Duodenal mucosa (tissue), 2 donors: ENCODE data around the gene FOXJ3.

Experiments
- H3K27ac ChIP-seq: one replicate; pipeline ENCODE4 v1.7.0; 2013; ENCODE audit warnings: low read depth, low read length
- H3K27me3 ChIP-seq, 2 donors: one replicate each; pipeline ENCODE4 v1.7.0; 2013; ENCODE audit warnings: low read length in 2 of 2, control low read depth in 1 of 2; ENCODE audit not compliant: insufficient read depth in 2 of 2, control insufficient read depth in 1 of 2
- H3K36me3 ChIP-seq, 2 donors: one replicate each; pipeline ENCODE4 v1.7.0; 2013; ENCODE audit warnings: low read length in 2 of 2, control low read depth in 1 of 2; ENCODE audit not compliant: insufficient read depth in 2 of 2, control insufficient read depth in 1 of 2
- H3K4me1 ChIP-seq, 2 donors: one replicate each; pipeline ENCODE4 v1.7.0; 2013; ENCODE audit warnings: low read length in 2 of 2, control low read depth in 1 of 2; ENCODE audit not compliant: insufficient read depth in 2 of 2, control insufficient read depth in 1 of 2
- H3K4me3 ChIP-seq, 2 donors: one replicate each; pipeline ENCODE4 v1.7.0; 2013; ENCODE audit warnings: low read length in 2 of 2, low read depth in 1 of 2
- H3K9ac ChIP-seq, 2 donors: one replicate each; pipeline ENCODE4 v1.7.0; 2013; ENCODE audit warnings: low read length in 2 of 2, low read depth in 1 of 2
- H3K9me3 ChIP-seq, 2 donors: one replicate each; pipeline ENCODE4 v1.7.0; 2013; ENCODE audit warnings: low read length in 2 of 2, control low read depth in 1 of 2; ENCODE audit not compliant: control insufficient read depth in 1 of 2

FOXJ3 gene

DNA sequence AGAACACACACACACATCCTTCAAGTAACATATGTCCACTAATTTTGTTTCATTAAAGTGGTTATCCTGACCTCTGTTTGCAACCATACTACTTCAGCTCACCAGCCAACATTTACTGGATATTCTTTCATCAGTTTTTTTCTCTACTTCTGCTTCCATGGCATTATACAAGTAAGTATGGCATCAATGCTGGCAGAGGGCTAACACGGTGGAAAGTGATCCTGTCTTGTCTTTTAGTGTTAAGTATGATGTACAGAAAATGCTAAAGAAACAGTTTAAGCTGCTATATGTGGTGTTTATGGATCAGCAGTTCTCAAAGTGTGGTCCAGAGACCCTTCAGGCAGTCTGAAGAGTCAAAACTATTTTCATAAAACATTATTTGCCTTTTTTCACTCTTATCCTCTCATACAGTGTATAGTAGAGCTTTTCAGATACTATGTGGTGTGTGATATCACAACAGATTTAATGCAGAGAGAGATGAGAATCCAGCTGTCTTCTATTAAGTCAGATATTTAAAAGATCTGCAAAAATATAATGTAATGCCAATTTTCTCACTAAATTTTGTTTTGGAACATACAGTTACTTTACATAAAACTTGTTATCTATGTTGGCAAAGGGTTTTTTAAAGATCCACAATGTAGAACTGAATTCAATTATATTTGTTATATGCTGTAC lies 46.6 kb downstream of the FOXJ3 start:
- no peak overlapping the region for H3K4me3 ChIP-seq
- H3K27ac ChIP-seq, result no peak overlapping the region
- H3K9ac ChIP-seq, result no peak overlapping the region
- no peaks in the 10 kb centered on the region for H3K9me3 ChIP-seq
- no peaks in the 10 kb centered on the region for H3K4me1 ChIP-seq
- no peaks in the 10 kb centered on the region for H3K36me3 ChIP-seq
- H3K27me3 ChIP-seq, result no peaks in the 10 kb centered on the region

DNA sequence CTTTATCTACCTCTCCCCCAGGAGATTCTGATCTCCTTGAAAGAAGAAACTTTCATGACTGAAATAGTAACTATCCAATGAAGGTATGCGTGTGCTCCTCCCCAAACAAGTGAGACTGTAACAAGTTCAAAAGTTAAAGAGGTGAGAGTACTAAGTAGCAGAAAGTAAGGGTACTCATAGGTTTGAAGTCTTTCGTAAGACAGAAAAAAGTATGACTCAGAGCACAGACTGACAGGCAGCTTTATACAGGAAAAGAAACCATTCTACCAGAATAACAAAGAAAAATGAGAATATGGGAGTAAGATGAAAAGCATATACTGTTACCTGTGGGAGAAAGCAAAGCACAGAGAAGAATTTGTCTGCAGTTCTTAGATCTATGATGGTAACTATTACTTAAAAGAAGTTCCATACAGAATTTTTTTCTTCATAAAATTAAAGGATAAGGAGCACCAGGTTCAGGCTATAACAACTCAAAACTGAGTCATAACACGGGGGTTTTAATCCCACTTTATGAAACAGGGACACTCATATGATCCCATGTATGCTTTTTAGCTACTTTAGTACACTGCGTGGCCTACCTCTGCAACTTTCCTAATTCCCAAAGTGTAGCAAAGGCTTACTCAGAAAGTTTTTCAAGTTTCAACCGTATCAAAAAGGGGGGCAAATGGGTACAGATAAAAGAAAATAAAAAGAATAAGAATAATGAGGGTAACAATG lies 52.0 kb downstream of the FOXJ3 start:
- peaks cover 0 to 4% of the 10 kb centered on the region in 2 donors for H3K36me3 ChIP-seq
- no peak overlapping the region for H3K27ac ChIP-seq
- H3K9me3 ChIP-seq, result no peaks in the 10 kb centered on the region
- H3K4me1 ChIP-seq, result no peaks in the 10 kb centered on the region
- no peak overlapping the region for H3K9ac ChIP-seq
- H3K4me3 ChIP-seq, result no peak overlapping the region
- H3K27me3 ChIP-seq, result no peaks in the 10 kb centered on the region

DNA sequence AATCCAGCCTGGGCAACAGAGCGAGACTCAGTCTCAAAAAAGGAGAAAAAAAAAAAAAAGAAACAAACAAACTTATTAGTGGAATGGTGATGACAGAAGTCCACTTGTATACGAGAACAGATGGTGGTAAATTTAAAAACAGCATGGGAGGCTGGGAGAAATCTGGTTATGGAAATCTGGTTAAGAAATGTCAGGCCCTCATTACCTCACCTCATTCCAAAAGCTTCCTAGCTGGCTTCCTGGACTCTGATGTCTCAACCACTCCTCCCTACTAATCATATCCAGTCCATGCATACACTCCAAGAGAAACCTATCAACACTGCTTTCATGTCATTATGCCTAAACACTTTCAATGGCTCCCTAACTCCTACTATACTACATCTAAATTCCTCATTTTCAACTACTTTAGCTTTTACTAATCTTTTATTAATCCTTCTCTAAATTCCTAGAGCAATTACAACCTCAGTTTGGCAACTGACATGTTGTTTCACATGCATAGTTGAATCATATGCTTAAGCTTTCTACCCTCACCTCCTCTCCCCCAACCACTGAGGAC lies 52.9 kb downstream of the FOXJ3 start:
- Histone ChIP-seq H3K9me3 (no peaks in the 10 kb centered on the region), H3K27me3 (no peaks in the 10 kb centered on the region), H3K27ac (no peak overlapping the region), H3K4me1 (no peaks in the 10 kb centered on the region), H3K9ac (no peak overlapping the region), H3K4me3 (no peak overlapping the region), H3K36me3 (peaks cover 0 to 7% of the 10 kb centered on the region in 2 donors)

DNA sequence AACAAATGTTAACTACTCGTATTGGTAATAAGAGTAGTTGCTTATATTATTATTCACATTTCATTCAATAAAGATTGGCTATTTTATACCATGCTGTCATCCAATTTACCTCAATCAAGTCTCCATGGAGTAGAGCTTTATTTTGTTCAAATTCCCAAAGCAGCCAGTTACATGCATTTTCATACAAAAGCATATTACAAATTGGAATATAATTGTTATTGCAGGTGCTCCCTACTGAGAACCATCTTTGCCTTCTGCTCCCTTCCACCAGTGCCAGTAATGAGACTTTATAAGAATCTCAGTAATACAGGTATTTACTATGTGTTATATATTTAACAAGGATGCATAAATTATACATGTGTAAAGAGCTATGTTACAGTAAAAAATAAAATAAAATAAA lies 54.2 kb downstream of the FOXJ3 start:
- Histone ChIP-seq H3K27me3 (no peaks in the 10 kb centered on the region), H3K4me1 (no peaks in the 10 kb centered on the region), H3K36me3 (peaks cover 0 to 7% of the 10 kb centered on the region in 2 donors), H3K9ac (no peak overlapping the region), H3K9me3 (no peaks in the 10 kb centered on the region), H3K27ac (no peak overlapping the region), H3K4me3 (no peak overlapping the region)

DNA sequence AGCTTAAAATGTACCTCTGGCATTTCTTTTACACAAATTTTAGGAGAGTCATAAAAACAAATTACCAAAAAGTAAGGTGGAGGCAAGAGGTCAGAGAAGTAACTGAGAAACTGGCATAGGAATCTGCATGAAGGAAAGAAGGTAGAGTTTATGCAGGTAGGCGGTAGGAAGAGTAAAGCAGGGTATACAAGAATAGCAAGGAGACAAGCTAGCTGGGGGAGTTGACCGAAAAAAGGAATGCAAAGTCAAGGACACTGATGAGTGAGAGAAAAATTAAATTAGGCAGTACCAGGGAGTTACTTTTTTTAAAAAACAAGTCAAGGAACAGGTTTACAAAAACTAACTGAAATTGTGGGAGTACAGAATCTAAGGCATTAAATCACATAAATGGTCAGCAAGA lies 56.0 kb downstream of the FOXJ3 start:
- Histone ChIP-seq H3K9me3 (no peaks in the 10 kb centered on the region), H3K27ac (no peak overlapping the region), H3K4me1 (no peaks in the 10 kb centered on the region), H3K4me3 (no peak overlapping the region), H3K36me3 (peaks cover 0 to 13% of the 10 kb centered on the region in 2 donors), H3K9ac (no peak overlapping the region), H3K27me3 (no peaks in the 10 kb centered on the region)

DNA sequence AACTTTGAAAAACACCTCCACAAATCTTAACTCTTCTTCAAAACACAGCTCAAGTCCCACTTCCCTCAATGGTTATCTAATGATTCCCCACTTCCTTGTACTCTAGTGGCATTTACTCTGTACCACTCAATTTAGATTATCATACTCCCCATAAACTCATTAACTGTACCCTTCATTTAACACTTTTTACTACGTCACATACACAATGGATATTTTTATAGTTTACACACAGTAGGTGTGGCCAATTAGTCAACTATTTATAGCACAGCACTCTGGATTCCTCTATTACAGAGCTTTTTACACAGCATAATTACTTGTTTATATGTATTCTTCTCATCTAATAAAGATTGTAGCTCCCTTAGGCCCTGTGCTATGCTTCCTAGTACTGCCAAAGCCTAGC lies 62.1 kb downstream of the FOXJ3 start:
- Histone ChIP-seq H3K27ac (no peak overlapping the region), H3K9me3 (no peaks in the 10 kb centered on the region), H3K4me1 (peaks cover 0 to 8% of the 10 kb centered on the region in 2 donors), H3K36me3 (peaks cover 0 to 8% of the 10 kb centered on the region in 2 donors), H3K9ac (no peak overlapping the region), H3K27me3 (no peaks in the 10 kb centered on the region), H3K4me3 (no peak overlapping the region)

DNA sequence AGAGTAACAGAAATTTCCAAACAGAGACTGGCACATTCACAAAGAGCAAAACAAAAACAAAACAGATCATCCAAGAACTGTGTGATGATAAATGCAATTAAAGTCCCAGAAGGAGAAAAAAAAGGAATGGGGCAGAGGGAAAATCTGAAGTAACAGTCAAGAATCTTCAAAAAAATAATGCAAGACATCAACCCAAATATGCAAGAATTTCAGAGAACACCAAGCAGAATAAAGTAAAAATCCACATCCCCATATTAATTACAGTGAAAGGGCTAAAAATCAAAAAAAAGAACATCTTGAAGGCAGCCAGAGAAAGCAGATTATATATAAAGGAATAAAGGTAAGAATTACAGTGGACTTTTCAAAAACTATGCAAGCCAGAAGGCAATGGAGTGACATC lies 67.1 kb downstream of the FOXJ3 start:
- Histone ChIP-seq H3K27me3 (no peaks in the 10 kb centered on the region), H3K4me3 (no peak overlapping the region), H3K27ac (no peak overlapping the region), H3K36me3 (peaks cover 0 to 12% of the 10 kb centered on the region in 2 donors), H3K9me3 (no peaks in the 10 kb centered on the region), H3K9ac (no peak overlapping the region), H3K4me1 (peaks cover 0 to 4% of the 10 kb centered on the region in 2 donors)

DNA sequence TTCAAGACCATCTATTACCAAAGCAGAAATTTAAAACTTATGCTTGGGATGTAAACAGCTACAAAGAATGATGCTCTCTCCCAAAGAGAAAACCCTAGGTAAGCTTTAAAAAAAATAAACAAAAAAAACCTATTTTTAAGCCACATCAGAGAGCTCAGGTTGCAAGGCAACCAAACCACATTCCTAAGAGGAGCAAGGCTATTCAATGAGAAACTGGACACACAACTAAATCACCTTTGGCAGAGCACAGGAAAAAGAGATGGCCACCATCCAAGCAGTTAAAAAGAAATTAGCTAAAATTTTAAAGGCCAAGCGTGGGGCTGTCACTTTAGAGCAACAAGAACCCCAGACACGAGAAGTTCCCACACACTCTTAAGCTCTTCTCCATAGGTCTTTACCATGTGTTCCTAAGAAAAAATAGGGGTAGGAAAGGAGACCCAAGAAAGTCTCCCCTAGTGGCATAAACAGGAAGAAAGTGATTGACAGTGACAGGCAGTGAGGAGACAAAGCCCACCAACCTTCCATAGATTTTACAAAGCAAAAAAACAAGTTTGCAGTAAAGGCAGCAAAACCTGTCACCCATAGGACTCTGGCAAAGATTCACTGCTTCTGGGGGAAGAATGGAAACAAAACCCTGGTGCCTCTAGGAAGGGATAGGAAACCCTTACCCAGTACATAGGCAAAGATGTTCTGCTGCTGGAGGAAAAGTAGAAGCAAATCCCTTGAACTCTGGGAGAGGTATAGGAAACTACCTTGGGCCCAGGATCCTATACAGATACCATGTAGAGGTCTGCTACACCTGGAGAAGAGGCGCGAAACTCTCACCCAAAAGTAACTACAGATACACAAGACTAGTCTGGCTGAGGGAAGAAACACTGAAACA lies 68.5 kb downstream of the FOXJ3 start:
- no peaks in the 10 kb centered on the region for H3K9me3 ChIP-seq
- no peak overlapping the region for H3K27ac ChIP-seq
- peaks cover 3 to 12% of the 10 kb centered on the region in 2 donors for H3K36me3 ChIP-seq
- no peaks in the 10 kb centered on the region for H3K27me3 ChIP-seq
- H3K4me3 ChIP-seq, result no peak overlapping the region
- H3K9ac ChIP-seq, result no peak overlapping the region
- H3K4me1 ChIP-seq, result no peaks in the 10 kb centered on the region

DNA sequence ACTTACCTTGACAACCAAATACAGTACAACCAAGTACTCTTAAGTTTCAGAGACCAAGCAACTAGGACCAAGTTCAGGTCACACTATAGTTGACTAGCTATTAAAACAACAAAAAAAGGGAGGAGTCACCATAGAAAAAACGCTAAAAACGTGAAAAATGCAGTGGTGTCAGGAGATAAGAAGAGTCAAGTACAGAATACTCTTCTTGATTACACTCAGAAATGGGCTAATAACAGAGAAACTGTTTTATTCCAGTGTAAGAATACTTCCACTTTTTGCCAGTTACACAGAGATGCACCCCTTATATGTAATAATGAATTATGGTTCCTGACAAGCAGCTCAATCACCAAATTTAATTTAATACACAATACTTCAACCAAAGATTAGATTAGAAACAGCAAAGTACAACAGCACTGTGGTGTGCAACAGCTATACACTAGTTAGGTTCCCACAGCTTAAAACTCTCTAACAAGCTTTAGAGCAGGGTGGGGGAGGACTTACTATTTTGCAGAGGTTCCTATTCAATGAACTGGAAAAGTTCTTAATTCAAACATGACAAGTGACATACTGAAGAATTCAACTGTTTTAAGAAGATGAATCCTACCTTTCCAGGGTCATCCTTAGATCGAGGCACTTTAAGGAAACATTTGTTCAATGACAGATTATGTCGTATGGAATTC lies 70.4 kb downstream of the FOXJ3 start:
- H3K9me3 ChIP-seq, result no peaks in the 10 kb centered on the region
- H3K27ac ChIP-seq, result no peak overlapping the region
- no peak overlapping the region for H3K4me3 ChIP-seq
- H3K36me3 ChIP-seq, result peaks cover 3 to 12% of the 10 kb centered on the region in 2 donors
- H3K4me1 ChIP-seq, result peaks cover 0 to 3% of the 10 kb centered on the region in 2 donors
- H3K9ac ChIP-seq, result no peak overlapping the region
- no peaks in the 10 kb centered on the region for H3K27me3 ChIP-seq
